Measurements from ENCODE around the gene FAM162A. TPM values are rescaled to one million over a fixed set of nuclear protein-coding genes. Genes with fewer than 3 reads are reported as not detected.
A peak's percentile ranks its signal among the peaks of the same experiment; 100 is the strongest.

The FAM162A gene
- total RNA-seq (ENCODE audit: unreplicated experiment), result 22.5 TPM
- long read RNA-seq, transcript FAM162A-203 (5 exons, 3,052 nt), result major isoform, 22 of 23 reads
- long read RNA-seq, partial matches to known transcripts, result 1 of 23 reads
- long read RNA-seq, other reads (novel, unspliced or antisense), result 0 of 23 reads

GRCh38 chr3:122383771-122384697 is at the start of gene FAM162A:
Gene FAM162A, plus strand, starts transcription at chr3:122384182. Its CDS starts 84 bp downstream, at chr3:122384266.
- no peaks in the 10 kb centered on the region for H3K9me3 Mint-ChIP-seq (ENCODE audit: unreplicated experiment)
- no peaks in the 10 kb centered on the region for H3K27me3 Mint-ChIP-seq (ENCODE audit: unreplicated experiment)
- H3K4me1 Mint-ChIP-seq (ENCODE audit: unreplicated experiment), result peaks cover 17% of the 10 kb centered on the region
- peak within 1 kb of the TSS; percentile 96 for H3K4me3 Mint-ChIP-seq (ENCODE audit: unreplicated experiment)
- no peaks in the 10 kb centered on the region for H3K36me3 Mint-ChIP-seq (ENCODE audit: low read depth, unreplicated experiment)
- DNase-seq (ENCODE audit: low spot score), result peak; percentile 97
- TF ChIP-seq CTCF (IDR thresholded peaks at IDR 0.05; ENCODE audit: unreplicated experiment), result peak; percentile 25
- H3K27ac Mint-ChIP-seq (ENCODE audit: unreplicated experiment), result peak within 1 kb of the TSS; percentile 90

DNA sequence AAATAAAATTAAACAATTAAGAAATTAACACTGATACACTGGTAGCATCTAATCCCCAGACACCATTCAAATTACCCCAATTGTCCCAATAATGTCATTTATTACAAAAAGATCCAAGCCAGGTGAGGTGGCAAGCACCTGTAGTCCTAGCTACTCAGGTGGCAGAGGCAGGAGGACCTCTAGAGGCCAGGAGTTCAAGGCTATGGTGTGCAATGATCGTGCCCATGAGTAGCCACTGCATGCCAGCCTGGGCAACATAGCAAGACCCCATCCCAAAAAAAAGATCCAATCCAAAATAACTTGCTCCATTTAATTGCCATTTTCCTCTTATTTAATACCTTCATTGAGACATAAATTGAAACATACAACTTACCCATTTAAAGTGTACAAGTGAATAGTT is 41.2 kb upstream of the FAM162A start:
- Mint-ChIP-seq H3K9me3 (ENCODE audit: unreplicated experiment) (no peaks in the 10 kb centered on the region), H3K4me3 (ENCODE audit: unreplicated experiment) (no peak overlapping the region), H3K4me1 (ENCODE audit: unreplicated experiment) (no peaks in the 10 kb centered on the region)

GRCh38 chr3:122343654-122344053 is 40.3 kb upstream of the FAM162A start:
- Mint-ChIP-seq H3K27me3 (ENCODE audit: unreplicated experiment) (peaks cover 1% of the 10 kb centered on the region), H3K4me3 (ENCODE audit: unreplicated experiment) (no peak overlapping the region), H3K4me1 (ENCODE audit: unreplicated experiment) (no peaks in the 10 kb centered on the region), H3K9me3 (ENCODE audit: unreplicated experiment) (no peaks in the 10 kb centered on the region), H3K36me3 (ENCODE audit: low read depth, unreplicated experiment) (no peaks in the 10 kb centered on the region), H3K27ac (ENCODE audit: unreplicated experiment) (no peak overlapping the region)
- no peak for TF ChIP-seq CTCF (IDR thresholded peaks at IDR 0.05; ENCODE audit: unreplicated experiment)
- no peak for DNase-seq (ENCODE audit: low spot score)

More for the DNA sequence above, 41.2 kb upstream of the FAM162A start:
- Mint-ChIP-seq H3K36me3 (ENCODE audit: low read depth, unreplicated experiment) (no peaks in the 10 kb centered on the region), H3K27me3 (ENCODE audit: unreplicated experiment) (peaks cover 1% of the 10 kb centered on the region), H3K27ac (ENCODE audit: unreplicated experiment) (no peak overlapping the region)
- no peak for DNase-seq (ENCODE audit: low spot score)
- TF ChIP-seq CTCF (IDR thresholded peaks at IDR 0.05; ENCODE audit: unreplicated experiment), result no peak

- TF ChIP-seq CTCF (IDR thresholded peaks at IDR 0.05; ENCODE audit: unreplicated experiment), result no peak
- Mint-ChIP-seq H3K27ac (ENCODE audit: unreplicated experiment) (no peak overlapping the region), H3K4me3 (ENCODE audit: unreplicated experiment) (no peak overlapping the region), H3K27me3 (ENCODE audit: unreplicated experiment) (peaks cover 1% of the 10 kb centered on the region), H3K36me3 (ENCODE audit: low read depth, unreplicated experiment) (no peaks in the 10 kb centered on the region), H3K9me3 (ENCODE audit: unreplicated experiment) (no peaks in the 10 kb centered on the region), H3K4me1 (ENCODE audit: unreplicated experiment) (no peaks in the 10 kb centered on the region)
- DNase-seq (ENCODE audit: low spot score), result no peak
Observed at GRCh38 chr3:122349171-122349570, 34.8 kb upstream of the FAM162A start.
